HCT116 (cell line): ENCODE data around the gene UPP2. TPM values are rescaled to one million over a fixed set of nuclear protein-coding genes. Genes with fewer than 3 reads are reported as not detected.

Experiments
- ATAC-seq: fragments of 200-7000 bp; cut with Tn5 transposase; 2 replicates; pipeline ENCODE4 v1.9.1; 2020; ENCODE audit warnings: mild to moderate bottlenecking, moderate library complexity
- BruUV-seq: library from RNA; stranded (reverse); fragments of 400-500 nt; replicated peaks from 2 replicates; lab custom pipeline; 2021; lab: Mats Ljungman, UMichigan
- CTCF ChIA-PET: fragments of 300-600 bp; sonication (Branson Sonifier 250); formaldehyde crosslinking; loops from one replicate; lab custom pipeline; 2021; ENCODE audit warnings: antibody characterized with exemption; lab: Charles Lee
- POLR2A ChIA-PET: fragments of 300-600, 350-600 bp; sonication (Branson Sonifier 250); formaldehyde crosslinking; loops from one replicate; lab custom pipeline; 2021; ENCODE audit warnings: antibody characterized with exemption; lab: Charles Lee
- RAD21 ChIA-PET, 2 experiments: fragments of 300-600 bp; sonication (Branson Sonifier 250); formaldehyde crosslinking; loops; one replicate each; lab custom pipeline; 2023; ENCODE audit warnings: low total read pairs in 2 of 2; ENCODE audit not compliant: uncharacterized antibody in 2 of 2, unreplicated experiment in 2 of 2, low non-redundant PET in 1 of 2; lab: Charles Lee
- DNase-seq: peaks from one replicate; pipeline ENCODE4 v3.0.0-alpha.2; 2010; ENCODE audit warnings: low read depth, low spot score
- H2AFZ ChIP-seq: fragments of 200-600 bp; shearing (Covaris generic), sonication (generic); 2 replicates; pipeline ENCODE4 v1.6.1; 2017; ENCODE audit warnings: low read depth, mixed run types, mixed read lengths, antibody characterized with exemption, low read length; ENCODE audit not compliant: poor library complexity, severe bottlenecking
- H3K27ac ChIP-seq: 2 replicates; pipeline ENCODE4 v1.5.1; 2012; ENCODE audit warnings: low read depth, low read length
- H3K27me3 ChIP-seq: fragments of 200-600 bp; sonication (generic); 2 replicates; pipeline ENCODE4 v1.6.1; 2016; ENCODE audit warnings: mixed run types, low read length, mixed read lengths; ENCODE audit not compliant: insufficient read depth
- H3K36me3 ChIP-seq, 2 experiments: fragments of 200-500 bp in 1 of 2; fragments of 200-600 bp in 1 of 2; sonication (Bioruptor generic) in 1 of 2; sonication (generic) in 1 of 2; 2 replicates each; pipeline versions ENCODE4 v1.5.1 to v1.6.1; 2014 to 2016; ENCODE audit warnings: low read length in 2 of 2, inconsistent platforms in 1 of 2, mixed read lengths in 1 of 2, mixed run types in 1 of 2; ENCODE audit not compliant: insufficient read depth in 2 of 2, control insufficient read depth in 1 of 2
- H3K4me1 ChIP-seq, 2 experiments: fragments of 200-600 bp in 1 of 2; sonication (generic) in 1 of 2; 2 replicates each; pipeline versions ENCODE4 v1.5.1 to v1.6.1; 2012 to 2017; ENCODE audit warnings: low read length in 2 of 2, inconsistent platforms in 1 of 2, mild to moderate bottlenecking in 1 of 2, mixed read lengths in 1 of 2, mixed run types in 1 of 2, moderate library complexity in 1 of 2; ENCODE audit not compliant: insufficient read depth in 2 of 2, control insufficient read depth in 1 of 2
- H3K4me2 ChIP-seq: fragments of 200-600 bp; sonication (generic); 2 replicates; pipeline ENCODE4 v1.6.1; 2017; ENCODE audit warnings: mixed run types, low read length, mixed read lengths
- H3K4me3 ChIP-seq, 2 experiments: fragments of 200-600 bp in 1 of 2; sonication (generic) in 1 of 2; replicated peaks in 1 of 2; 2 replicates each; pipeline ENCODE4 v1.5.1; 2011 to 2016; ENCODE audit warnings: low read length in 2 of 2, control low read depth in 1 of 2, low read depth in 1 of 2, mild to moderate bottlenecking in 1 of 2, mixed read lengths in 1 of 2, mixed run types in 1 of 2
- H3K79me2 ChIP-seq: fragments of 200-600 bp; sonication (generic); 2 replicates; pipeline ENCODE4 v1.6.1; 2017; ENCODE audit warnings: mild to moderate bottlenecking, mixed run types, low read length, moderate library complexity, mixed read lengths; ENCODE audit not compliant: insufficient read depth
- H3K9ac ChIP-seq: fragments of 200-600 bp; sonication (generic); 2 replicates; pipeline ENCODE4 v1.6.1; 2016; ENCODE audit warnings: low read length, mixed read lengths
- H3K9me2 ChIP-seq: fragments of 200-600 bp; sonication (generic), shearing (Covaris generic); 2 replicates; pipeline ENCODE4 v1.6.1; 2017; ENCODE audit warnings: mixed run types, mild to moderate bottlenecking, moderate library complexity; ENCODE audit not compliant: insufficient read depth
- H3K9me3 ChIP-seq, 2 experiments: fragments of 200-500 bp in 1 of 2; fragments of 200-600 bp in 1 of 2; sonication (Bioruptor generic) in 1 of 2; sonication (generic) in 1 of 2; 2 replicates each; pipeline ENCODE4 v1.6.1; 2014 to 2017; ENCODE audit warnings: low read length in 2 of 2, mixed read lengths in 2 of 2, inconsistent platforms in 1 of 2, low read depth in 1 of 2, mild to moderate bottlenecking in 1 of 2, mixed run types in 1 of 2, moderate library complexity in 1 of 2; ENCODE audit not compliant: control insufficient read depth in 1 of 2, insufficient read depth in 1 of 2
- H4K20me1 ChIP-seq: fragments of 200-600 bp; sonication (generic), shearing (Covaris generic); 2 replicates; pipeline ENCODE4 v1.6.1; 2017; ENCODE audit warnings: mixed run types, mild to moderate bottlenecking, moderate library complexity; ENCODE audit not compliant: insufficient read depth
- CBX3 ChIP-seq: IDR thresholded peaks from 2 replicates; pipeline ENCODE4 v1.6.1; 2012; ENCODE audit warnings: low read depth
- CEBPB ChIP-seq: IDR thresholded peaks from 2 replicates; pipeline ENCODE4 v1.6.1; 2012; ENCODE audit warnings: low read depth
- EGR1 ChIP-seq: IDR thresholded peaks from 2 replicates; pipeline ENCODE4 v1.6.1; 2012; ENCODE audit warnings: low read depth
- EZH2 ChIP-seq: fragments of 200-600 bp; sonication (generic); IDR thresholded peaks from 2 replicates; pipeline ENCODE4 v1.6.1; 2017; ENCODE audit warnings: antibody characterized with exemption, mixed run types
- FOSL1 ChIP-seq: IDR thresholded peaks from 2 replicates; pipeline ENCODE4 v1.6.1; 2012; ENCODE audit warnings: low read depth
- JUND ChIP-seq: IDR thresholded peaks from 2 replicates; pipeline ENCODE4 v1.6.1; 2012
- POLR2A ChIP-seq: IDR thresholded peaks from 2 replicates; pipeline ENCODE4 v1.7.0; 2011; ENCODE audit warnings: borderline replicate concordance; ENCODE audit not compliant: insufficient read depth, insufficient read length; ENCODE audit errors: extremely low read depth
- POLR2AphosphoS5 ChIP-seq: IDR thresholded peaks from 2 replicates; pipeline ENCODE4 v1.6.1; 2011; ENCODE audit warnings: mild to moderate bottlenecking, low read depth, low read length, moderate library complexity
- RAD21 ChIP-seq: IDR thresholded peaks from 2 replicates; pipeline ENCODE4 v1.6.1; 2012; ENCODE audit warnings: low read depth, mild to moderate bottlenecking
- SIN3A ChIP-seq: IDR thresholded peaks from 2 replicates; pipeline ENCODE4 v1.6.1; 2012; ENCODE audit warnings: low read depth
- SP1 ChIP-seq: IDR thresholded peaks from 2 replicates; pipeline ENCODE4 v1.6.1; 2012; ENCODE audit warnings: low read depth
- SRF ChIP-seq: IDR thresholded peaks from 2 replicates; pipeline ENCODE4 v1.6.1; 2012; ENCODE audit warnings: low read depth
- YY1 ChIP-seq: IDR thresholded peaks from 2 replicates; pipeline ENCODE4 v1.6.1; 2011; ENCODE audit warnings: low read length, low read depth, moderate library complexity, mild to moderate bottlenecking; ENCODE audit not compliant: insufficient replicate concordance; ENCODE audit errors: extremely low read depth
- ZFX ChIP-seq: fragments of 450-650 bp; IDR thresholded peaks from 2 replicates; pipeline ENCODE4 v1.6.1; 2017
- ZNF274 ChIP-seq: fragments of 200-500 bp; sonication (Bioruptor generic); IDR thresholded peaks from 2 replicates; pipeline ENCODE4 v1.6.1; 2014; ENCODE audit warnings: mild to moderate bottlenecking, low read depth, low read length, inconsistent platforms
- intact Hi-C: fragments of 100-400 bp; cut with micrococcal nuclease; formaldehyde crosslinking; loops from 2 replicates; pipeline ENCODE4 v1.10.0; 2022
- total RNA-seq: library from RNA; stranded (reverse); gene quantifications from one replicate; pipeline ENCODE4 v1.2.1, GENCODE V29; 2021; ENCODE audit not compliant: unreplicated experiment
- TF ChIP-seq, protein P1 (sequence below), 3 experiments: fragments of 200-600 bp in 1 of 3; sonication (generic) in 1 of 3; IDR thresholded peaks in 2 of 3; conservative IDR thresholded peaks in 1 of 3; 2 replicates each; pipeline ENCODE4 v1.5.1; 2012 to 2017; ENCODE audit warnings: low read depth in 2 of 3, low read length in 2 of 3, antibody characterized with exemption in 1 of 3, borderline replicate concordance in 1 of 3, control low read depth in 1 of 3, mild to moderate bottlenecking in 1 of 3, mixed read lengths in 1 of 3, mixed run types in 1 of 3, moderate library complexity in 1 of 3; ENCODE audit not compliant: insufficient read depth in 1 of 3
- TF ChIP-seq, protein P2 (sequence below): IDR thresholded peaks from 2 replicates; pipeline ENCODE4 v1.6.1; 2012; ENCODE audit warnings: low read depth
- TF ChIP-seq, protein P3 (sequence below): IDR thresholded peaks from 2 replicates; pipeline ENCODE4 v1.6.1; 2012
- TF ChIP-seq, protein P4 (sequence below): IDR thresholded peaks from 2 replicates; pipeline ENCODE4 v1.6.1; 2011; ENCODE audit warnings: mild to moderate bottlenecking, low read length, moderate library complexity; ENCODE audit not compliant: insufficient replicate concordance; ENCODE audit errors: extremely low read depth
- TF ChIP-seq, protein P5 (sequence below): IDR thresholded peaks from 2 replicates; pipeline ENCODE4 v1.6.1; 2012

UPP2 gene
- total RNA-seq, 1 experiment from 2014 or later = not detected

DNA sequence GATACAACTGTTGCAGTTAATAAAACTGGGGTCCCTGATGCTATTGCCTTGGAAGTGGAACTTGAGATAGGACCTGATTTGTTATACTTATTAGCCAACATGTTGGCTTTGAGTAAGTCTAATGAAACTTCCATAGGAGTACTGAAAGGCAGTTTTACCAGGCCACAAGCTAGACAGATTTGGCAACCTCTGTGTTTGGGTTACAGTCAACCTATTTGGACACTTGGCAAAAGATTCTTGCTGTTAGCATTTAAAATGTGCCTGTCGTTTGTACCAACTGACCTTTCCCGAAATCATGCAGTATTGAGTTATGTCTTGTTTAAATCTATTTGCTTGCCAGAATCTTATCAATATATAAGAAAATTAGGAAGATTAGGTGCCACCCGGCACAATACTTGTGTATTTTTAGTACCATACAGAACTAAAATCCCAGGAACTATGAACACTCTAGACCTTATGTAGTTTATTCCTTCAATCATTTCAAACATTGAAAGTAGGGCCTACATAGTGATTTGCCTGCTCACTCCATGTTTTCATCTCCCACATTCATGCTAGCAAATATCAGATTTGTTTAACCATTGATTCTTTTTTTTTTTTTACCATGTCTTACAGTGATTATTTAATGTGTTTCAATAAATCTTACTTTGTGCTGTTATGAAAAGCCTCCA is 35.5 kb upstream of the UPP2 start:
- Histone ChIP-seq H3K79me2 (no peaks in the 10 kb centered on the region), H3K4me3 (no peak overlapping the region), H3K9me3 (no peaks in the 10 kb centered on the region), H3K9me2 (no peaks in the 10 kb centered on the region), H3K4me2 (no peak overlapping the region), H4K20me1 (no peaks in the 10 kb centered on the region), H3K4me1 (peaks cover 0 to 6% of the 10 kb centered on the region in 2 experiments; a peak in 3 of 4 replicates), H3K9ac (no peak overlapping the region), H3K27ac (no peak overlapping the region), H3K27me3 (no peaks in the 10 kb centered on the region), H3K36me3 (no peaks in the 10 kb centered on the region), H2AFZ (no peak overlapping the region)
- ChIA-PET POLR2A (no interaction called here), RAD21 (no interaction called here), CTCF (no interaction called here)
- ATAC-seq (no peak), DNase-seq (no peak)
- BruUV-seq = no TSS peak
- TF ChIP-seq POLR2A (no peak), ZFX (no peak), SRF (no peak), ZNF274 (no peak), EGR1 (no peak), EZH2 (no peak), FOSL1 (no peak), JUND (no peak), CEBPB (no peak), POLR2AphosphoS5 (no peak), RAD21 (no peak), YY1 (no peak), SP1 (no peak), SIN3A (no peak), CBX3 (no peak)
- TF ChIP-seq, protein P1, sequence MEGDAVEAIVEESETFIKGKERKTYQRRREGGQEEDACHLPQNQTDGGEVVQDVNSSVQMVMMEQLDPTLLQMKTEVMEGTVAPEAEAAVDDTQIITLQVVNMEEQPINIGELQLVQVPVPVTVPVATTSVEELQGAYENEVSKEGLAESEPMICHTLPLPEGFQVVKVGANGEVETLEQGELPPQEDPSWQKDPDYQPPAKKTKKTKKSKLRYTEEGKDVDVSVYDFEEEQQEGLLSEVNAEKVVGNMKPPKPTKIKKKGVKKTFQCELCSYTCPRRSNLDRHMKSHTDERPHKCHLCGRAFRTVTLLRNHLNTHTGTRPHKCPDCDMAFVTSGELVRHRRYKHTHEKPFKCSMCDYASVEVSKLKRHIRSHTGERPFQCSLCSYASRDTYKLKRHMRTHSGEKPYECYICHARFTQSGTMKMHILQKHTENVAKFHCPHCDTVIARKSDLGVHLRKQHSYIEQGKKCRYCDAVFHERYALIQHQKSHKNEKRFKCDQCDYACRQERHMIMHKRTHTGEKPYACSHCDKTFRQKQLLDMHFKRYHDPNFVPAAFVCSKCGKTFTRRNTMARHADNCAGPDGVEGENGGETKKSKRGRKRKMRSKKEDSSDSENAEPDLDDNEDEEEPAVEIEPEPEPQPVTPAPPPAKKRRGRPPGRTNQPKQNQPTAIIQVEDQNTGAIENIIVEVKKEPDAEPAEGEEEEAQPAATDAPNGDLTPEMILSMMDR (IDR thresholded peaks at IDR 0.05 in 2 of 3, conservative IDR thresholded peaks at IDR 0.05 in 1 of 3; ENCODE audit: borderline replicate concordance in 1 of 3, insufficient read depth in 1 of 3, low read depth in 2 of 3, low read length in 2 of 3) = no peak
- TF ChIP-seq, protein P2, sequence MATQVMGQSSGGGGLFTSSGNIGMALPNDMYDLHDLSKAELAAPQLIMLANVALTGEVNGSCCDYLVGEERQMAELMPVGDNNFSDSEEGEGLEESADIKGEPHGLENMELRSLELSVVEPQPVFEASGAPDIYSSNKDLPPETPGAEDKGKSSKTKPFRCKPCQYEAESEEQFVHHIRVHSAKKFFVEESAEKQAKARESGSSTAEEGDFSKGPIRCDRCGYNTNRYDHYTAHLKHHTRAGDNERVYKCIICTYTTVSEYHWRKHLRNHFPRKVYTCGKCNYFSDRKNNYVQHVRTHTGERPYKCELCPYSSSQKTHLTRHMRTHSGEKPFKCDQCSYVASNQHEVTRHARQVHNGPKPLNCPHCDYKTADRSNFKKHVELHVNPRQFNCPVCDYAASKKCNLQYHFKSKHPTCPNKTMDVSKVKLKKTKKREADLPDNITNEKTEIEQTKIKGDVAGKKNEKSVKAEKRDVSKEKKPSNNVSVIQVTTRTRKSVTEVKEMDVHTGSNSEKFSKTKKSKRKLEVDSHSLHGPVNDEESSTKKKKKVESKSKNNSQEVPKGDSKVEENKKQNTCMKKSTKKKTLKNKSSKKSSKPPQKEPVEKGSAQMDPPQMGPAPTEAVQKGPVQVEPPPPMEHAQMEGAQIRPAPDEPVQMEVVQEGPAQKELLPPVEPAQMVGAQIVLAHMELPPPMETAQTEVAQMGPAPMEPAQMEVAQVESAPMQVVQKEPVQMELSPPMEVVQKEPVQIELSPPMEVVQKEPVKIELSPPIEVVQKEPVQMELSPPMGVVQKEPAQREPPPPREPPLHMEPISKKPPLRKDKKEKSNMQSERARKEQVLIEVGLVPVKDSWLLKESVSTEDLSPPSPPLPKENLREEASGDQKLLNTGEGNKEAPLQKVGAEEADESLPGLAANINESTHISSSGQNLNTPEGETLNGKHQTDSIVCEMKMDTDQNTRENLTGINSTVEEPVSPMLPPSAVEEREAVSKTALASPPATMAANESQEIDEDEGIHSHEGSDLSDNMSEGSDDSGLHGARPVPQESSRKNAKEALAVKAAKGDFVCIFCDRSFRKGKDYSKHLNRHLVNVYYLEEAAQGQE = no peak
- TF ChIP-seq, protein P3, sequence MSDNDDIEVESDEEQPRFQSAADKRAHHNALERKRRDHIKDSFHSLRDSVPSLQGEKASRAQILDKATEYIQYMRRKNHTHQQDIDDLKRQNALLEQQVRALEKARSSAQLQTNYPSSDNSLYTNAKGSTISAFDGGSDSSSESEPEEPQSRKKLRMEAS = no peak
- TF ChIP-seq, protein P4, sequence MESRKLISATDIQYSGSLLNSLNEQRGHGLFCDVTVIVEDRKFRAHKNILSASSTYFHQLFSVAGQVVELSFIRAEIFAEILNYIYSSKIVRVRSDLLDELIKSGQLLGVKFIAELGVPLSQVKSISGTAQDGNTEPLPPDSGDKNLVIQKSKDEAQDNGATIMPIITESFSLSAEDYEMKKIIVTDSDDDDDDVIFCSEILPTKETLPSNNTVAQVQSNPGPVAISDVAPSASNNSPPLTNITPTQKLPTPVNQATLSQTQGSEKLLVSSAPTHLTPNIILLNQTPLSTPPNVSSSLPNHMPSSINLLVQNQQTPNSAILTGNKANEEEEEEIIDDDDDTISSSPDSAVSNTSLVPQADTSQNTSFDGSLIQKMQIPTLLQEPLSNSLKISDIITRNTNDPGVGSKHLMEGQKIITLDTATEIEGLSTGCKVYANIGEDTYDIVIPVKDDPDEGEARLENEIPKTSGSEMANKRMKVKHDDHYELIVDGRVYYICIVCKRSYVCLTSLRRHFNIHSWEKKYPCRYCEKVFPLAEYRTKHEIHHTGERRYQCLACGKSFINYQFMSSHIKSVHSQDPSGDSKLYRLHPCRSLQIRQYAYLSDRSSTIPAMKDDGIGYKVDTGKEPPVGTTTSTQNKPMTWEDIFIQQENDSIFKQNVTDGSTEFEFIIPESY = no peak
- TF ChIP-seq, protein P5, sequence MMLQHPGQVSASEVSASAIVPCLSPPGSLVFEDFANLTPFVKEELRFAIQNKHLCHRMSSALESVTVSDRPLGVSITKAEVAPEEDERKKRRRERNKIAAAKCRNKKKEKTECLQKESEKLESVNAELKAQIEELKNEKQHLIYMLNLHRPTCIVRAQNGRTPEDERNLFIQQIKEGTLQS = no peak
- intact Hi-C loops = no loop called here
